Heart left ventricle (tissue), 13 donors: Measurements from ENCODE around the gene NCR2.

Experiments used
- POLR2A ChIP-seq, 2 donors: fragments of 450-650 bp; IDR thresholded peaks; one replicate each; pipeline ENCODE4 v1.6.1; 2017; ENCODE audit warnings: antibody characterized with exemption in 2 of 2, mild to moderate bottlenecking in 2 of 2, moderate library complexity in 2 of 2
- TF ChIP-seq, protein P1 (sequence below), 12 donors: fragments of 200-600 bp; sonication (generic) in 4 of 12; IDR thresholded peaks; one replicate each; pipeline versions ENCODE4 v1.5.0 to v1.8.0; 2018 to 2022; ENCODE audit warnings: antibody characterized with exemption in 12 of 12, mild to moderate bottlenecking in 5 of 12
- donor health status: ischemic (EF 13 %, LVEDD 7.1; RV severe dilation, severe dysfunction).
- donor health status: DM: no; HTN: yes; CAD: no.
- donor health status: DM: no; HTN: no; CAD: no.
- donor health status: ischemic (EF 25% LVEDD 6.9; RV normal size, moderate dysfunction).
- donor health status: ischemic (EF 25% LVEDD 5.7; RV mildly dilated, moderate dysfunction).
- donor health status: ischemic (EF 35%, LVEDD 5.7; RV mildly dilated, moderate dysfunction).
- donor health status: nonischemic (EF 11% LVEDD 7.7; RV severe dilation, severe dysfunction).
- donor health status: DM: yes; HTN: yes; CAD: no.
- donor health status: PGD.
- donor health status: ischemic (EF 29% LVEDD 5.4; RV normal size, mild dysfunction).
- donor health status: nonischemic (EF 23%, LVEDD 6.1; RV moderate dilation, normal function).

DNA sequence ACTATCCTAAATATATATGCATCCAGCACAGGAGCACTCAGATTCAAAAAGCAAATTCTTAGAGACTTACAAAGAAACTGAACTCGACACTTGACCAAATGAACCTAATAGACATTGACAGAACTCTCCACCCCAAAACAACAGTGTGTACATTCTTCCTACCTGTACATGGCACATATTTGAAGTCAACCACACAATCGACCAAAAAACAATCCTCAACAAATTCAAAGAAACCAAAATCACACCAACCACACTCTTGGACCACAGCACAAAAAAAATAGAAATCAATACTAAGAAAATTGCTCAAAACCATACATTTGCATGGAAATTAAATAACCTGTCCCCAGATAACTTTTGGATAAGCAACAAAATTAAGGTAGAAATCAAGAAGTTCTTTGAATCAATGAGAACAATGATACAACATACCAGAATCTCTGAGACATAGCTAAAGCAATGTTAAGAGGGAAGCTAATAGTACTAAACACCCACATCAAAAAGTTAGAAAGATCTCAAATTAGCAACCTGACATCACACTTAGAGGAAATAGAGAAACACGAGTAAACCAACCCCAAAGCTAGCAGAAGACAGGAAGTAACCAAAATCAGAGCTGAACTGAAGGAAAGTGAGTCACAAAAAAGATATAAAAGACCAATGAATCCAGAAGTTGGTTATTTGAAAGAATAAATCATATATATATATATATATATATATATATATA lies 36.5 kb upstream of the NCR2 start:
- TF ChIP-seq POLR2A (IDR thresholded peaks at IDR 0.05): no peak
- TF ChIP-seq, protein P1, sequence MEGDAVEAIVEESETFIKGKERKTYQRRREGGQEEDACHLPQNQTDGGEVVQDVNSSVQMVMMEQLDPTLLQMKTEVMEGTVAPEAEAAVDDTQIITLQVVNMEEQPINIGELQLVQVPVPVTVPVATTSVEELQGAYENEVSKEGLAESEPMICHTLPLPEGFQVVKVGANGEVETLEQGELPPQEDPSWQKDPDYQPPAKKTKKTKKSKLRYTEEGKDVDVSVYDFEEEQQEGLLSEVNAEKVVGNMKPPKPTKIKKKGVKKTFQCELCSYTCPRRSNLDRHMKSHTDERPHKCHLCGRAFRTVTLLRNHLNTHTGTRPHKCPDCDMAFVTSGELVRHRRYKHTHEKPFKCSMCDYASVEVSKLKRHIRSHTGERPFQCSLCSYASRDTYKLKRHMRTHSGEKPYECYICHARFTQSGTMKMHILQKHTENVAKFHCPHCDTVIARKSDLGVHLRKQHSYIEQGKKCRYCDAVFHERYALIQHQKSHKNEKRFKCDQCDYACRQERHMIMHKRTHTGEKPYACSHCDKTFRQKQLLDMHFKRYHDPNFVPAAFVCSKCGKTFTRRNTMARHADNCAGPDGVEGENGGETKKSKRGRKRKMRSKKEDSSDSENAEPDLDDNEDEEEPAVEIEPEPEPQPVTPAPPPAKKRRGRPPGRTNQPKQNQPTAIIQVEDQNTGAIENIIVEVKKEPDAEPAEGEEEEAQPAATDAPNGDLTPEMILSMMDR (IDR thresholded peaks at IDR 0.05): no peak
